HG02943 (cell line): ENCODE data around the gene ART3.
A peak's percentile ranks its signal among the peaks of the same experiment; 100 is the strongest.

Experiments
- ATAC-seq: cut with Tn5 transposase; IDR thresholded peaks from one replicate; pipeline ENCODE4 v1.9.1; 2021; ENCODE audit warnings: mild to moderate bottlenecking, low read depth, moderate library complexity; ENCODE audit not compliant: unreplicated experiment

Gene ART3

DNA sequence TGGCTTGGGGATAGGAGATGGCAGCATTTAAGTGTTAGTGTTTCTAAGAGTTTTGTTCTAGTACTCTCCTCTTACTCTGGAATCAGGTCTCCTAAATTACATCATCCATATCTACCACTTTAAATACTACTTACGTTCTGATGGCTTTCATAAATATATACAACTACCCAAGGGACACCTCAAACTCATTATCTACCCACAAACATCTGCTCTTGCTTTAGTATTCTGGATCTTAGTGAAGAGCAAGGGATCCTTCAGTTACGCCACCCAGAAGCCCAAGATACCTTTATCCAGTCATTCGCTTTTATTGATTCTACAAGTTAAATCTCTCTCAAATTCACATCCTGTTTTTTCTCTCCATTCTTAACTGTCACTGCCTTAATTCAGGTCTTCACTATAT is 66.7 kb downstream of the ART3 start:
- no peak for ATAC-seq

DNA sequence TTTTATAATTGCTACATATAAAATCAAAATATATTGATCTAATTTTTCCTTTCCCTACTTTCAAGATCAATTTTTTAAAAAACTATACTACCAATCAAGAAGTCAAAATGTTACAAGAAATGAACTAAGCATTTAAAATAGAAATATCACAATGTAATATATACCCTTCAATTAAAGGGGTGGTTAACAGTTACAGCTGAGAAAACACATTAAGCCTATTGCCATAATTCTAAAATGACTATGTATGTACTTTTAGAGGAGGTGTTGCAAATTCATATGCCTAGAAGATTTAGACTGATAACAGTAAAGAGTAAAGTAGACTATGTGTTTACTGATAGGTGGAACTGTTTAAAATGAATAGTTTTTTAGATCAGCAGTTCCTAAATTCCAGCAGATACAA is 70.0 kb downstream of the ART3 start:
- ATAC-seq = no peak

DNA sequence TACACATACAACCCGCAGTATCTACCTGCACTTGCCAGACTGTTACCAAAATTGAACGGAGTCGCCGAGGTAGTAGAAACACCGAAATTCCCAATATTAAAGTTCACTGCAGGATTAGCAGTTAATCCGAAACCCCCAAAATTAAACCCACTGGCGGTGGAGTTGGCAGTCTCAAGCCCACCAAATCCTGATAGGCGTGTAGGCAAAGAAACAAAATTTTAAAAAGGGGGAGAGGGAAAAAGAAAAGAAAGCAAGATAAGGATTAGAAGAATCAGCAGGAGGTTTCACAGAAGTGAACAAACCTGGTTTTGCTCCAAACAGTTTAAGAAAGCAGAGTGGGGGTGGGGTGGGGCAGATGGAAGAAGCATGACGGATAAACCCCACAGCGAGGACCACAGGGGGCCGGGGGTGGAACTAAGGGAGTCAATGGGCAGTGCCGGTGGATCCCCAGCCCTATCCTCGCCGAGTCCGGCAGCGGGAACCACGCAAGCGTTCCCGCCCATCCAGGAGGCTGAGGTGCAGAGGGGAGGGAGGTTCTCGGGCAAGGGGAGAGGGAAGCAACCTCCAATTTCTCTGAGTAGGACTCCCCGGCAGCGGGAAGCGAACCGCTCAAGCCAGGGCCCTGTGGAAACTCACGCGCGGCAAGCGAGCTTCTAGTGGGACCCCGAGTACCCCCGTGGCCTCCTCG is 73.1 kb downstream of the ART3 start:
- ATAC-seq = peak; percentile 27

DNA sequence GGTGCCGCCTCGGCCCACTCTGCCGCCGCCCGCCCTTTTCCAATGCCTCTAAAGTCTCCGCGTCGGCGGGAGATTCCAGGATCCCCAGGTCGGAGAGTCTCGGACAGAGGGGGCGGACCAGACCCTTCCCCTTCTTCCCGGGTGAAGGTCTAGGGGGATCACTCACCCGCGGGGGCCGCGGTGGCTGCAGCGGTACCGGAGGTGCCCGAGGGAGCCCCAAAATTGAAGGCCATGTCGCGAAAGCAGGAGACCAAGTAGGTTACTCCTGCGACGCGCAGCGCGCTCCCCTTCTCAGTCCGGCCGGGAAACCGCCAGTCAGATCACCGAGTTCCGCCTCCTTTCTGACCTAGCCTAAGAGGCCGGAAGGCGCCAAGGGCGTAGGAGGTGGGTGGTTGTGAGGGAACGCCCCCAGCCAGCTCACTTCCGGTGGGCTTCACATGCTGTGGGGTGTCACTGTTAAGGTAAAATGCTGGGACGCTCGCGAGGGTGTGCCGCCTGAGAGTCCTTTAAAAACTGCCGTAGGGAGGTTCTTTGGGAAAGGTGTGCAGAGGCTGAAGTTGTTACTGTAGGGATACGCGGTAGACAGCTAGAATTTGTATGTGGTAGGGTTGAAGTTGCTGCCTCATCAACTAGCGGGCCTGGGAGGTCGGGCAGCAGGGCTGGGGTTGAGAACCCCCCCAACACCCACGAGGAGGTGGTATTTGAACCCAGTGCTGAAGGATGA is 73.8 kb downstream of the ART3 start, which contains the start of gene NUP54:
NUP54 (minus strand) TSS at position 256 of the 724 bp plus-strand sequence; CDS start at position 233, 23 bp downstream.
- ATAC-seq = peak; percentile 99

DNA sequence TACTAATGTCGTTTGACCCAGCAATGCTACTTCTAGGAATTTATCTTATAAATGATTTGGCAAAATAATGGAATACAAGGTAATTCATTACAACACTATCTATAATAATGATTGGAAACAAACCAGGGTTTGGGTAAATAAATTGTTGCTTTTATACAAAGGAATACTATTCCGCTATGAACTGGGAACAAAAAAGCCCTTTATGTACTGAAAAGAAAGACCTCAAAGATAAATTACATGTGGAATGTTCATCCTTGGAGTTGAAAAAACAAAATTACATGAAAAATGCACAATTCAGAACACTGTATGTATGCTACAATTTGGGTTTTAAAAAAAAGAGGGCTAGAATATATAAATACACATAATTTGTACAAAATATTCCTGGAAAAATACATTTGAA is 78.8 kb downstream of the ART3 start:
- no peak for ATAC-seq

DNA sequence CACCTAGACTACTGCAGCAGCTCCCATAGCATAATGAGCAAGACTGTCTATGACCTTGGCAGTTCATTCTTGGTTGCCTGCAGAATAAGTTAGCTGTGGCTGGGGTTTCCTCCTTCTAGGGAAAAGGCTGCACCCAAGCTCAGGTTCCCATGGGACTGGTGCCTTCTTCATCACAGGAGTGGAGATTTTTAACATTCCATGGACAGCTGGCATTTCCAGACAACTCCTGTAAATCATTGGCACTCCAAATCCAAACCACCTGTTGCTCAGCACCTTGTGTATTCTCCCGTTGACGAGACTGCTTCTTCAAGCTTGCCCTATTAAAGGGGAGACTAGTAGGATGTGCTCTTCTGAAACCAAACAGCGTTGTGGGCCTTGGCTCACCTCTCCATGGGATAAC is 81.5 kb downstream of the ART3 start:
- ATAC-seq = no peak

DNA sequence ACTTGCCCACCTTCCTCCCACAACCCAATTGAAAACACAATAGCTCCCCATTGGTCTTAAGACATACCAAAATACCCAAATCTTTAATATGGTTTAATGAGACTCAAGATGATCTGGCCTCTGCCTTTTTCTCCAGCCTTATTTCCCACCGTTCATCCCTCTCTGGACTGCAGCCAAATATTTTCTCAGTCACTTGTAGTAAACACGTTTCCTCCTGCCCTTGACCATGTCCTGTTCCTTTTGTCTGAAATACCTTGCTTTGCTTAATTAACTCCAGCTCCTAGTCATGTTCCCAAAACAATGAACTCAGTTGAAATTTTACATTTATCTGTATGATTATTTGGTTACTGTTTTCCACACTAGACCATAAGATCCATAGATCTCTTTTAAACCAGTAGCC is 82.1 kb downstream of the ART3 start:
- ATAC-seq = no peak

DNA sequence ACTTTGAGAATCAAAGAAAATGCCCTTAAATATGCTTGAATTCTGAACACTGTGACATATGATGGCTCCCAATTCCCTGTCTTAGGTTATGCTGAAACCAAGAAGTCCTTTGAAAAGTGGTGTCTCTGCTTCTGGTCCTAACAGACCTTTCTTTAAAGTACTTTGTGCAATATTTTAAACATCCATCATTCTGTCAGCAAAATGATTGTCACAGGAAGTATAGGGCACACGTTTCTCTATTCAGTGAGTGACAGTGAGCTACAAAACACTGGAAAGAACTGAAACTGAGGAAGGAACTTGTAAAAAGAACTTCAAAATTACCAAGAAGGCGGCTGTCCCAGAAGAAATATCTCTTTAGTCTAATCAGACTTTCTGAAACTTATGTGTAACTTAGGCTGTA is 85.8 kb downstream of the ART3 start:
- no peak for ATAC-seq
